Measurements from ENCODE around the gene CYP2A7.
"Not testable (repeated sequence)": the region's sequence is repeated elsewhere in the genome, so short reads cannot be mapped to it uniquely, and the experiment has no call there.

Gene CYP2A7

GRCh38 chr19:40842997-40843652, 38.9 kb downstream of the CYP2A7 start:
- not testable (repeated sequence) for DNase-seq (ENCODE audit: low spot score)

- not testable (repeated sequence) for DNase-seq (ENCODE audit: low spot score)
Observed at GRCh38 chr19:40842012-40842411, 40.0 kb downstream of the CYP2A7 start.

- not testable (repeated sequence) for DNase-seq (ENCODE audit: low spot score)
Observed at GRCh38 chr19:40838477-40838876, 43.6 kb downstream of the CYP2A7 start.

- no peak for DNase-seq (ENCODE audit: low spot score)
Observed at GRCh38 chr19:40836754-40837429, 45.1 kb downstream of the CYP2A7 start.

GRCh38 chr19:40833728-40834533, 48.1 kb downstream of the CYP2A7 start:
- not testable (repeated sequence) for DNase-seq (ENCODE audit: low spot score)

- not testable (repeated sequence) for DNase-seq (ENCODE audit: low spot score)
Observed at GRCh38 chr19:40832431-40832790, 49.6 kb downstream of the CYP2A7 start.

GRCh38 chr19:40831502-40832430, 50.3 kb downstream of the CYP2A7 start:
- DNase-seq (ENCODE audit: low spot score), result no peak

- not testable (repeated sequence) for DNase-seq (ENCODE audit: low spot score)
Observed at GRCh38 chr19:40830741-40831140, 51.3 kb downstream of the CYP2A7 start.

GRCh38 chr19:40829205-40829604, 52.8 kb downstream of the CYP2A7 start:
- no peak for DNase-seq (ENCODE audit: low spot score)

GRCh38 chr19:40827386-40828247, 54.4 kb downstream of the CYP2A7 start:
- DNase-seq (ENCODE audit: low spot score), result no peak

- not testable (repeated sequence) for DNase-seq (ENCODE audit: low spot score)
Observed at GRCh38 chr19:40826699-40827385, 55.2 kb downstream of the CYP2A7 start.

- DNase-seq (ENCODE audit: low spot score), result not testable (repeated sequence)
Observed at GRCh38 chr19:40826312-40826698, 55.7 kb downstream of the CYP2A7 start.

GRCh38 chr19:40825460-40826095, 56.5 kb downstream of the CYP2A7 start:
- not testable (repeated sequence) for DNase-seq (ENCODE audit: low spot score)
